Stimulated activated naive CD4-positive, alpha-beta T cell (primary cell): Measurements from ENCODE around the gene RTL3.
"Not testable (repeated sequence)": the region's sequence is repeated elsewhere in the genome, so short reads cannot be mapped to it uniquely, and the experiment has no call there.

Experiments used
- DNase-seq, 6 experiments: peaks; one replicate each; lab custom pipeline; 2025; lab: John Stamatoyannopoulos, UW

The RTL3 gene

GRCh38 chrX:78658845-78659744 is at the start of gene RTL3:
Gene RTL3 (minus strand): TSS chrX:78659328. CDS start chrX:78658420, 908 bp downstream.
- DNase-seq: no peak

GRCh38 chrX:78708816-78709215 is 49.7 kb upstream of the RTL3 start:
- no peak for DNase-seq

GRCh38 chrX:78708262-78708661 is 49.1 kb upstream of the RTL3 start:
- DNase-seq: no peak

GRCh38 chrX:78706071-78706470 is 46.9 kb upstream of the RTL3 start:
- no peak for DNase-seq

- DNase-seq: no peak
Observed at GRCh38 chrX:78693536-78693935, 34.4 kb upstream of the RTL3 start.

GRCh38 chrX:78693012-78693411 is 33.9 kb upstream of the RTL3 start:
- DNase-seq: no peak

- no peak for DNase-seq
Observed at GRCh38 chrX:78687586-78687985, 28.5 kb upstream of the RTL3 start.

- no peak for DNase-seq
Observed at GRCh38 chrX:78673246-78673645, 14.1 kb upstream of the RTL3 start.

GRCh38 chrX:78665342-78665741 is 6.2 kb upstream of the RTL3 start:
- no peak for DNase-seq

GRCh38 chrX:78661836-78662235 is 2.7 kb upstream of the RTL3 start:
- no peak for DNase-seq

GRCh38 chrX:78659955-78660354 is 827 bp upstream of the RTL3 start:
- no peak for DNase-seq

GRCh38 chrX:78658414-78658813 is 714 bp downstream of the RTL3 start:
- no peak for DNase-seq

- DNase-seq: no peak
Observed at GRCh38 chrX:78655642-78656041, 3.5 kb downstream of the RTL3 start.

GRCh38 chrX:78653118-78653822 is 5.9 kb downstream of the RTL3 start:
- DNase-seq: no peak

GRCh38 chrX:78650906-78651437 is 8.2 kb downstream of the RTL3 start:
- DNase-seq: peak in 3 of 6 experiments; percentile 3 to 14 (median 14)

- DNase-seq: peak in 5 of 6 experiments; percentile 0 to 54 (median 28)
Observed at GRCh38 chrX:78643874-78644273, 15.3 kb downstream of the RTL3 start.

GRCh38 chrX:78643096-78643495 is 16.0 kb downstream of the RTL3 start:
- no peak for DNase-seq

- not testable (repeated sequence) for DNase-seq
Observed at GRCh38 chrX:78636096-78636495, 23.0 kb downstream of the RTL3 start.

- no peak for DNase-seq
Observed at GRCh38 chrX:78624962-78625909, 33.9 kb downstream of the RTL3 start.

GRCh38 chrX:78624426-78624825 is 34.7 kb downstream of the RTL3 start:
- DNase-seq: no peak

GRCh38 chrX:78622831-78623230 is 36.3 kb downstream of the RTL3 start:
- DNase-seq: no peak

- no peak for DNase-seq
Observed at GRCh38 chrX:78619834-78620233, 39.3 kb downstream of the RTL3 start.
